Colonic mucosa (tissue), 4 donors: ENCODE results near the gene SUSD5. TPM values are rescaled to one million over a fixed set of nuclear protein-coding genes. Genes with fewer than 3 reads are reported as not detected.

Experiments used
- DNase-seq: peaks from one replicate; pipeline ENCODE4 v3.0.0-alpha.2; 2020
- H3K27ac ChIP-seq: fragments of 200-600 bp; one replicate; pipeline ENCODE4 v1.8.0; 2021
- H3K27me3 ChIP-seq: fragments of 200-600 bp; one replicate; pipeline ENCODE4 v1.8.0; 2021
- H3K36me3 ChIP-seq: fragments of 200-600 bp; one replicate; pipeline ENCODE4 v1.8.0; 2021
- H3K4me1 ChIP-seq: fragments of 200-600 bp; one replicate; pipeline ENCODE4 v1.8.0; 2021; ENCODE audit warnings: mild to moderate bottlenecking
- H3K4me3 ChIP-seq: fragments of 200-600 bp; one replicate; pipeline ENCODE4 v1.8.0; 2021
- H3K9ac ChIP-seq, 2 donors: one replicate each; pipeline ENCODE4 v1.7.0; 2013; ENCODE audit warnings: control low read depth in 2 of 2, low read depth in 2 of 2, low read length in 2 of 2
- H3K9me3 ChIP-seq: fragments of 200-600 bp; one replicate; pipeline ENCODE4 v1.8.0; 2021
- intact Hi-C: fragments of 100-400 bp; cut with DNase I; formaldehyde crosslinking; loops from one replicate; pipeline ENCODE4 v1.14.1; 2022
- total RNA-seq, 2 donors: library from RNA; stranded (reverse); fragmentation: NEBNext Ultra II Directional in 1 of 2; extraction: Animal tissue kit (Norgen Biotek cat#: 25700) in 1 of 2; gene quantifications; one replicate each; pipeline ENCODE4 v1.2.1, GENCODE V29; 2021
- TF ChIP-seq, protein P1 (sequence below): fragments of 200-600 bp; IDR thresholded peaks from one replicate; pipeline ENCODE4 v1.8.0; 2022; ENCODE audit warnings: antibody characterized with exemption, mild to moderate bottlenecking
- donor health status: healthy.
- donor health status: DM: no; HTN: no; CAD: no.
- donor health status: DM: no; HTN: no; CAD: no.

The SUSD5 gene
- total RNA-seq, 2 donors from 2014 or later, result 0.17 to 0.35 TPM

GRCh38 chr3:33202711-33203457, 15.7 kb downstream of the SUSD5 start:
- Histone ChIP-seq H3K4me3 (no peak overlapping the region), H3K36me3 (no peaks in the 10 kb centered on the region), H3K27ac (no peak overlapping the region), H3K27me3 (no peaks in the 10 kb centered on the region), H3K9ac (no peak overlapping the region), H3K9me3 (no peaks in the 10 kb centered on the region), H3K4me1 (no peaks in the 10 kb centered on the region)
- no peak for DNase-seq
- intact Hi-C loops, result no loop called here
- TF ChIP-seq, protein P1, sequence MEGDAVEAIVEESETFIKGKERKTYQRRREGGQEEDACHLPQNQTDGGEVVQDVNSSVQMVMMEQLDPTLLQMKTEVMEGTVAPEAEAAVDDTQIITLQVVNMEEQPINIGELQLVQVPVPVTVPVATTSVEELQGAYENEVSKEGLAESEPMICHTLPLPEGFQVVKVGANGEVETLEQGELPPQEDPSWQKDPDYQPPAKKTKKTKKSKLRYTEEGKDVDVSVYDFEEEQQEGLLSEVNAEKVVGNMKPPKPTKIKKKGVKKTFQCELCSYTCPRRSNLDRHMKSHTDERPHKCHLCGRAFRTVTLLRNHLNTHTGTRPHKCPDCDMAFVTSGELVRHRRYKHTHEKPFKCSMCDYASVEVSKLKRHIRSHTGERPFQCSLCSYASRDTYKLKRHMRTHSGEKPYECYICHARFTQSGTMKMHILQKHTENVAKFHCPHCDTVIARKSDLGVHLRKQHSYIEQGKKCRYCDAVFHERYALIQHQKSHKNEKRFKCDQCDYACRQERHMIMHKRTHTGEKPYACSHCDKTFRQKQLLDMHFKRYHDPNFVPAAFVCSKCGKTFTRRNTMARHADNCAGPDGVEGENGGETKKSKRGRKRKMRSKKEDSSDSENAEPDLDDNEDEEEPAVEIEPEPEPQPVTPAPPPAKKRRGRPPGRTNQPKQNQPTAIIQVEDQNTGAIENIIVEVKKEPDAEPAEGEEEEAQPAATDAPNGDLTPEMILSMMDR, result no peak

DNA sequence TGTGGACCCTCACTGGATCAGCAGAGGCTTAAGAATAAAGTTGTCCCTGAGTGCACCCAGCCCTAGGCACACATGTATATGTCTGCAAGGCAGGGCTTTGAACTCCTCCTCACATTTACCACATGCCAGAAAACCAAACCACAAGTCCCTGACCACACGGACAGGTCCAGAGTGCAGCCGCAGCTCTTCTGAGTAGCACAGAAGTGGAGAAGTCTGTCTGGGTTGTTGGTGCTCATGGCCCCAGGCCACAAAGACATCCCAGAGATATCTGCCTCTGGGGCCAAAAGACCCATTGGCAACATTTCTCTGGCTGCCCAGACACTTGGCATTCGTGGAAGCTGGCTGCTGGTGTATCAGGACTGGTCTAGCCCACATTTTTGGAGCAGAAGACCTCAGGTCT, 17.4 kb downstream of the SUSD5 start:
- no peak overlapping the region for H3K27ac ChIP-seq
- no peaks in the 10 kb centered on the region for H3K36me3 ChIP-seq
- intact Hi-C loops, result no loop called here
- H3K4me1 ChIP-seq, result no peaks in the 10 kb centered on the region
- H3K9me3 ChIP-seq, result no peaks in the 10 kb centered on the region
- H3K9ac ChIP-seq, result no peak overlapping the region
- TF ChIP-seq, protein P1, result no peak
- DNase-seq, result no peak
- no peak overlapping the region for H3K4me3 ChIP-seq
- H3K27me3 ChIP-seq, result no peaks in the 10 kb centered on the region

- TF ChIP-seq, protein P1, result no peak
- no peaks in the 10 kb centered on the region for H3K36me3 ChIP-seq
- no peak overlapping the region for H3K4me3 ChIP-seq
- H3K9ac ChIP-seq, result no peak overlapping the region
- intact Hi-C loops, result no loop called here
- H3K27ac ChIP-seq, result no peak overlapping the region
- H3K9me3 ChIP-seq, result no peaks in the 10 kb centered on the region
- H3K27me3 ChIP-seq, result no peaks in the 10 kb centered on the region
- no peaks in the 10 kb centered on the region for H3K4me1 ChIP-seq
- DNase-seq, result no peak
These were observed 22.1 kb downstream of the SUSD5 start for GRCh38 chr3:33196538-33196937.

DNA sequence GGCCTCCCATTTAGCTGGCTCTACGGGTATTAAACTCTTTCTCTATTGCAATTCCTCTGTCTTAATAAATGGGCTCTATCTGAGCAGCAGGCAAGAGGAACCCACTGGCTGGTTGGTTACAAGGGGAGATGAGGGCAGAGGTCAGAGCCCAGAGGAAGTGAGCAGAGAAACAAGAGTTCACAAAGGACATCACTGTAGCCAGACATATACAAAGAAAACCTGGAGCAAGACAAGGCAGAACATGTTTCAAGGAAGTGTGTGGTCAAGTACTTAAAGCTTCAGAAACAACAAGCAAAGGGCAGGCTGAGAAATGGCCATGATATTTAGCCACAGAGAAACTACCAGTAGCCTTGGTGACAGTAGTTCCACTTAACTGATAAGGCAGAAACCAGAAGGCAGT, 24.3 kb downstream of the SUSD5 start:
- no peak for DNase-seq

DNA sequence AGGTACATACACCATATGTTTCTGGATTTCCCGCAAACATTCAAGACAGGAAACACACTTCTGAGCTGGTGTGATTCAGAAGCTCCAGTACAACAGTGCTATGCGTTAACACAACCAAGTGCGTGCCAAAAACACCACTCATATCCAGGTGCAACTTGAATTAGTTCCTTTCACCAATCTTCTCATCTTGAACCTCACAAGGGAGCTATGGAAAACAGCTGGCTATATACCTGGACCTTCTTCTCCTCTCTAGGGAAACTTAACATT, 31.3 kb downstream of the SUSD5 start:
- Histone ChIP-seq H3K9ac (no peak overlapping the region), H3K27ac (no peak overlapping the region), H3K4me1 (no peaks in the 10 kb centered on the region), H3K4me3 (no peak overlapping the region), H3K36me3 (no peaks in the 10 kb centered on the region), H3K9me3 (no peaks in the 10 kb centered on the region), H3K27me3 (no peaks in the 10 kb centered on the region)
- TF ChIP-seq, protein P1, result no peak
- DNase-seq, result no peak
- intact Hi-C loops, result no loop called here

More for the DNA sequence above, 24.3 kb downstream of the SUSD5 start:
- Histone ChIP-seq H3K36me3 (no peaks in the 10 kb centered on the region), H3K27ac (no peak overlapping the region), H3K27me3 (no peaks in the 10 kb centered on the region), H3K9me3 (no peaks in the 10 kb centered on the region), H3K4me3 (no peak overlapping the region), H3K9ac (no peak overlapping the region), H3K4me1 (no peaks in the 10 kb centered on the region)
- TF ChIP-seq, protein P1, result no peak
- intact Hi-C loops, result no loop called here
